DMS 273 (cell line): ENCODE results near the gene SF3A1.
"Not testable (repeated sequence)": the region's sequence is repeated elsewhere in the genome, so short reads cannot be mapped to it uniquely, and the experiment has no call there.

Experiments
- DNase-seq: peaks from one replicate; lab custom pipeline; 2025; ENCODE audit not compliant: unreplicated experiment; lab: John Stamatoyannopoulos, UW

Gene SF3A1

GRCh38 chr22:30356449-30357235 lies at the start of gene SF3A1, which contains the start of gene CCDC157:
Gene SF3A1, minus strand, starts transcription at chr22:30356894. Its CDS starts 102 bp downstream, at chr22:30356792.
Gene CCDC157, plus strand, starts transcription at chr22:30357007. Its CDS starts 8,994 bp downstream, at chr22:30366001.
- peak; percentile 92 for DNase-seq

GRCh38 chr22:30406400-30406799 lies 49.7 kb upstream of the SF3A1 start:
- no peak for DNase-seq

GRCh38 chr22:30405731-30406130 lies 49.0 kb upstream of the SF3A1 start:
- DNase-seq, result no peak

GRCh38 chr22:30404307-30404706 lies 47.6 kb upstream of the SF3A1 start:
- no peak for DNase-seq

- not testable (repeated sequence) for DNase-seq
Measured at GRCh38 chr22:30402766-30403104, 46.0 kb upstream of the SF3A1 start.

GRCh38 chr22:30402028-30402765 lies 45.5 kb upstream of the SF3A1 start:
- no peak for DNase-seq

GRCh38 chr22:30401024-30401423 lies 44.3 kb upstream of the SF3A1 start:
- not testable (repeated sequence) for DNase-seq

- peak; percentile 8 for DNase-seq
Measured at GRCh38 chr22:30400159-30400558, 43.5 kb upstream of the SF3A1 start.

GRCh38 chr22:30399718-30400117 lies 43.0 kb upstream of the SF3A1 start:
- DNase-seq, result no peak

- no peak for DNase-seq
Measured at GRCh38 chr22:30398685-30399680, 42.3 kb upstream of the SF3A1 start.

GRCh38 chr22:30397656-30398635 lies 41.3 kb upstream of the SF3A1 start:
- DNase-seq, result peak; percentile 33

GRCh38 chr22:30396871-30397655 lies 40.4 kb upstream of the SF3A1 start, which contains the start of gene SEC14L2:
Gene SEC14L2, plus strand, starts transcription at chr22:30397018. Its CDS starts 99 bp downstream, at chr22:30397117.
- peak; percentile 77 for DNase-seq

GRCh38 chr22:30393885-30394284 lies 37.2 kb upstream of the SF3A1 start:
- DNase-seq, result no peak

- no peak for DNase-seq
Measured at GRCh38 chr22:30393322-30393680, 36.6 kb upstream of the SF3A1 start.

- DNase-seq, result no peak
Measured at GRCh38 chr22:30392661-30393321, 36.1 kb upstream of the SF3A1 start.

- DNase-seq, result peak; percentile 73
Measured at GRCh38 chr22:30390974-30391691, 34.4 kb upstream of the SF3A1 start.

- DNase-seq, result peak; percentile 91
Measured at GRCh38 chr22:30386960-30387827, 30.5 kb upstream of the SF3A1 start, which contains the start of gene RNF215. Gene RNF215, minus strand, starts transcription at chr22:30387411. Its CDS starts 98 bp downstream, at chr22:30387313.
